A673 (cell line): ENCODE results near the gene KCNT2. TPM values are rescaled to one million over a fixed set of nuclear protein-coding genes. Genes with fewer than 3 reads are reported as not detected.

Experiments used
- BruUV-seq: library from RNA; stranded (reverse); fragments of 400-500 nt; replicated peaks from 2 replicates; lab custom pipeline; 2021; lab: Mats Ljungman, UMichigan
- CTCF ChIA-PET: fragments of 300-600 bp; sonication (Branson Sonifier 250); formaldehyde crosslinking; loops from one replicate; lab custom pipeline; 2022; ENCODE audit warnings: antibody characterized with exemption; lab: Charles Lee
- POLR2A ChIA-PET: fragments of 300-600 bp; sonication (Branson Sonifier 250); formaldehyde crosslinking; loops from one replicate; lab custom pipeline; 2022; ENCODE audit warnings: antibody characterized with exemption; ENCODE audit not compliant: low non-redundant PET; lab: Charles Lee
- DNase-seq: peaks from one replicate; pipeline ENCODE4 v3.0.0-alpha.2; 2015; ENCODE audit warnings: low spot score
- H3K27ac ChIP-seq: fragments of 200-600 bp; sonication (generic); 2 replicates; pipeline ENCODE4 v1.5.1; 2016; ENCODE audit warnings: mixed run types, low read depth, mild to moderate bottlenecking, mixed read lengths, antibody characterized with exemption, low read length; ENCODE audit not compliant: poor library complexity, severe bottlenecking
- H3K27me3 ChIP-seq: fragments of 200-600 bp; sonication (generic); replicated peaks from 2 replicates; pipeline ENCODE4 v1.6.1; 2017; ENCODE audit warnings: mixed run types, low read depth, mild to moderate bottlenecking, mixed read lengths, antibody characterized with exemption, low read length; ENCODE audit not compliant: insufficient read depth, poor library complexity
- H3K36me3 ChIP-seq: fragments of 200-600 bp; sonication (generic); 2 replicates; pipeline ENCODE4 v1.6.1; 2016; ENCODE audit warnings: mixed run types, mild to moderate bottlenecking, mixed read lengths, antibody characterized with exemption, low read length; ENCODE audit not compliant: insufficient read depth, poor library complexity, severe bottlenecking
- H3K4me1 ChIP-seq: fragments of 200-600 bp; sonication (generic); 2 replicates; pipeline ENCODE4 v1.6.1; 2017; ENCODE audit warnings: mixed run types, mild to moderate bottlenecking, mixed read lengths, antibody characterized with exemption, low read length; ENCODE audit not compliant: insufficient read depth, poor library complexity, severe bottlenecking
- H3K4me3 ChIP-seq: fragments of 200-600 bp; sonication (generic); 2 replicates; pipeline ENCODE4 v1.5.1; 2016; ENCODE audit warnings: low read depth, mixed run types, mild to moderate bottlenecking, mixed read lengths, low read length; ENCODE audit not compliant: poor library complexity, severe bottlenecking
- H3K9me3 ChIP-seq: fragments of 200-600 bp; sonication (generic); 2 replicates; pipeline ENCODE4 v1.6.1; 2016; ENCODE audit warnings: mixed run types, low read depth, mild to moderate bottlenecking, mixed read lengths, antibody characterized with exemption, low read length; ENCODE audit not compliant: poor library complexity, severe bottlenecking
- CTCF ChIP-seq: fragments of 300-800, 200-600 bp; sonication (generic); conservative IDR thresholded peaks from 2 replicates; pipeline ENCODE4 v1.5.1; 2017; ENCODE audit warnings: low read depth, mild to moderate bottlenecking, antibody characterized with exemption, low read length, moderate library complexity, mixed read lengths
- EZH2 ChIP-seq: fragments of 200-600 bp; sonication (generic); IDR thresholded peaks from 2 replicates; pipeline ENCODE4 v1.6.1; 2017; ENCODE audit warnings: borderline replicate concordance, low read depth, mild to moderate bottlenecking, mixed read lengths, antibody characterized with exemption, low read length; ENCODE audit not compliant: poor library complexity, severe bottlenecking
- intact Hi-C: fragments of 100-400 bp; cut with micrococcal nuclease; formaldehyde crosslinking; loops from one replicate; pipeline ENCODE4 v1.10.0; 2022; ENCODE audit not compliant: unreplicated experiment
- total RNA-seq: library from RNA; stranded (reverse); gene quantifications from 2 replicates; pipeline ENCODE4 v1.2.3, GENCODE V29; 2021

KCNT2 gene
- total RNA-seq, 1 experiment from 2014 or later: 1.2 TPM

DNA sequence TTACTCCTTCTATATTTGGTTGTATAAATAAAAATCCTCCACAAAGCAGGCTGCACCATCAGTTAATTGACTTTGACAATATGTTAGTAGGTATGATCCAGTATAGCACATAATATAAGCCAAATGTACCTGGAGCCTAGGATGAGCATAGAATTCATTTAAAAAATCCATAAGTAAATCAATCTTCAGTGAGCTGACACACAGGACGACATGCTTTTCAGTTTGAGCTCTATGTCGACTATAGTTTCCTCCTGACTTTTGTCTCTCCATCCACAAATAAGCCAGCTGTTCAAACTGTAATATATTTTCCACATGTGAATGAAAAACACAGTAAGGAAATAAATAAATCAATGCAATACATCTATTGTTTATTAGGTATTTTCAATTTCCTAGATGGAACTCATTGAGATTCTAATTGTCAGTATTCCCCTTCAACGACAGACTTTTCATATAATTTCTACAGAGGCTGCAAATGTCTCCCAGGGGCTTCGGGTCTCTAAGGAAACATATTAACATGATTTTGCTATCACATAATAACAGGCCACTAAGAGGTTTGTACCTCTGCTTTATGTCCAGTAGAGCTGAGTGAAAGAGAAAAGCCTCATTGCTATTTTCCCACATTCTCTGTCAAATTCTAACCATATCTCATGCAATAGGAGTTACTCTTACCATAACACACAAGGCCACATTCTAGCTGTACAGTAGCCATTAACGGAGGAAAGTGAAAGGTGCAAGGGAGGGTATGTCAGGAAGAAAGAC, 180.1 kb downstream of the KCNT2 start:
- no TSS peak for BruUV-seq
- TF ChIP-seq CTCF (no peak), EZH2 (no peak)
- H3K27ac ChIP-seq: no peak overlapping the region
- DNase-seq: no peak
- H3K36me3 ChIP-seq: no peaks in the 10 kb centered on the region
- H3K9me3 ChIP-seq: no peaks in the 10 kb centered on the region
- no peaks in the 10 kb centered on the region for H3K27me3 ChIP-seq
- CTCF ChIA-PET: no interaction called here
- H3K4me3 ChIP-seq: no peak overlapping the region
- no peaks in the 10 kb centered on the region for H3K4me1 ChIP-seq
- POLR2A ChIA-PET: no interaction called here
- intact Hi-C loops: no loop called here

GRCh38 chr1:196425513-196425912, 182.7 kb downstream of the KCNT2 start:
- no peaks in the 10 kb centered on the region for H3K36me3 ChIP-seq
- no peak for DNase-seq
- TF ChIP-seq EZH2 (no peak), CTCF (no peak; the same call in 1 of the 2 replicates)
- no peaks in the 10 kb centered on the region for H3K9me3 ChIP-seq
- no TSS peak for BruUV-seq
- intact Hi-C loops: no loop called here
- CTCF ChIA-PET: no interaction called here
- POLR2A ChIA-PET: no interaction called here
- H3K27me3 ChIP-seq: no peaks in the 10 kb centered on the region
- no peak overlapping the region for H3K4me3 ChIP-seq
- H3K27ac ChIP-seq: no peak overlapping the region
- H3K4me1 ChIP-seq: no peaks in the 10 kb centered on the region

DNA sequence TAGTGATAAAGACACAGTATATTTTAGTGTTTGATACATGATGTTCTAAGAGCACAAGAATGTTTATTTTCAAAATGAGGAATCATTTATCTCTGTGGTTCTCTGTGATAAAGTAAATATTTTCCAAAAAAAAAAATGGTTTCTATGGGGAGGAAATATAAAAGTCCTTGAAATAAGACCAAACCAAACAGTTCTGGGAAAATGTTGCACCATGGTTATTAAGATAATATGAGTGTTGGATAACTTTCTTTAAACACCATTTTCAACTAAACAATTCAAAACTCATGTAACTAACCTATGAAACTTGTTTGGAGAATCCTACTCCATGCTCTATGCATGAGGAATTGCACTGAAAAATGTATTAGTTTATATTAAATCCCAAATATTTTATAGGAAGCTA, 184.6 kb downstream of the KCNT2 start:
- Histone ChIP-seq H3K27me3 (no peaks in the 10 kb centered on the region), H3K27ac (no peak overlapping the region), H3K36me3 (no peaks in the 10 kb centered on the region), H3K4me1 (no peaks in the 10 kb centered on the region), H3K4me3 (no peak overlapping the region), H3K9me3 (no peaks in the 10 kb centered on the region)
- CTCF ChIA-PET: no interaction called here
- intact Hi-C loops: no loop called here
- no TSS peak for BruUV-seq
- DNase-seq: no peak
- no peak for TF ChIP-seq CTCF
- TF ChIP-seq EZH2: no peak
- POLR2A ChIA-PET: no interaction called here
